ENCODE data around the gene MAP2K5.
A peak's percentile ranks its signal among the peaks of the same experiment; 100 is the strongest.

The MAP2K5 gene

DNA sequence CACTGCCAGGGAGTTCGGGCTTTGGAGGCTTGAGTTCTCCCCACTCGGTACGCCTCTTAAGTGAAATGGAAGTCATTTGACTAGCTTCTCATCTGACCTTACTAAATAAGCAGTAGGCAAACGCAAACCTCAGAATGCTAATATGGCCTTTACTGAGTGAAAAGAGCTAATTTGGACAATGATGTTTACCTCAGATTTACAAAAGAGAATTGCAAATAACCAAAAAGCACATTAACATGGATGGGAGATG, 298.9 kb downstream of the MAP2K5 start:
- TF ChIP-seq, protein P1, sequence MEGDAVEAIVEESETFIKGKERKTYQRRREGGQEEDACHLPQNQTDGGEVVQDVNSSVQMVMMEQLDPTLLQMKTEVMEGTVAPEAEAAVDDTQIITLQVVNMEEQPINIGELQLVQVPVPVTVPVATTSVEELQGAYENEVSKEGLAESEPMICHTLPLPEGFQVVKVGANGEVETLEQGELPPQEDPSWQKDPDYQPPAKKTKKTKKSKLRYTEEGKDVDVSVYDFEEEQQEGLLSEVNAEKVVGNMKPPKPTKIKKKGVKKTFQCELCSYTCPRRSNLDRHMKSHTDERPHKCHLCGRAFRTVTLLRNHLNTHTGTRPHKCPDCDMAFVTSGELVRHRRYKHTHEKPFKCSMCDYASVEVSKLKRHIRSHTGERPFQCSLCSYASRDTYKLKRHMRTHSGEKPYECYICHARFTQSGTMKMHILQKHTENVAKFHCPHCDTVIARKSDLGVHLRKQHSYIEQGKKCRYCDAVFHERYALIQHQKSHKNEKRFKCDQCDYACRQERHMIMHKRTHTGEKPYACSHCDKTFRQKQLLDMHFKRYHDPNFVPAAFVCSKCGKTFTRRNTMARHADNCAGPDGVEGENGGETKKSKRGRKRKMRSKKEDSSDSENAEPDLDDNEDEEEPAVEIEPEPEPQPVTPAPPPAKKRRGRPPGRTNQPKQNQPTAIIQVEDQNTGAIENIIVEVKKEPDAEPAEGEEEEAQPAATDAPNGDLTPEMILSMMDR (conservative IDR thresholded peaks at IDR 0.05; ENCODE audit: low read length), result no peak
- peak overlapping the region; percentile 96 for H3K4me3 ChIP-seq (ENCODE audit: low read length)
- DNase-seq (ENCODE audit: low read depth), result no peak

GRCh38 chr15:67843092-67843501, 300.6 kb downstream of the MAP2K5 start:
- H3K4me3 ChIP-seq (ENCODE audit: low read length), result no peak overlapping the region
- TF ChIP-seq, protein P1 (conservative IDR thresholded peaks at IDR 0.05; ENCODE audit: low read length), result no peak
- DNase-seq (ENCODE audit: low read depth), result no peak

DNA sequence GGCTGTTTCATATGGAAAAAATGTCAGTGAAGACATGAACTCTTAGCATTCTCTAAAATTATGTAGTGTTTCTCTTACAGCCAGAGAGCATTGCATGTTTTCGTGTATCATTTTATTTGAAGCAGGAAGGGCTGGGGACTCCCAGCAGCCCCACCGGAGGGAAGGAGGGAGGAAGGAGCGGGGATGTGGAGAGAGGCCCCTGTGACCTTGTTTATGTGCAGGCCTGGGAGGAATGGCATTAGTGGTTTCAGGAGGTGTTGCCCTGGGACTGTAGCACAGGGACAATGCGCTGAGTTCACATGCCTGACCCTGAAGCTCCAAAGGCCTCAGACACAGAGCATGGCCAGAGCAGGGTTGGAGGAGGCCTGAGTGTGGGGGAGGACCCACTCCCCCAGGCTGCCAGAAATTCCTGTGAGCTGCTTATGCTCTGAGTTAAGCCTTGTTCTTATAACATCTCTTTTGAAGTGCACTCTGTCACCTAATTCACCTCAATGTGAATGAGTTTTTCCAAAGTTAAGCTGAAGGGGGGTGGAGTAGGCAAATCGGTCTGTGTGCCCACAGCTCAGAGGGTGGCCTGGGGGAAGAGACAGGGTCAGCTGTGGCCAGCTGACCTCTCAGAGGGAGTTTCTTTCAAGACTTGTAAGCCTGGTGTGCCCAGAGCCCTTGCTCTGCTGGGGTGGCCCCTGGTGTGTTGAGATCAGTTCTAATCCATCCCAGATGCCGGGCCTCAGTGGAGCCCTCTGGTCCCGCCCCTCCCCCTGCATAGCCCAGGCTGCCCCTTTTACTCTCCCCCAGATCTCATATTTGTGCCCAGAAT, 301.3 kb downstream of the MAP2K5 start:
- no peak for DNase-seq (ENCODE audit: low read depth)
- no peak overlapping the region for H3K4me3 ChIP-seq (ENCODE audit: low read length)
- TF ChIP-seq, protein P1 (conservative IDR thresholded peaks at IDR 0.05; ENCODE audit: low read length), result no peak

- no peak overlapping the region for H3K4me3 ChIP-seq (ENCODE audit: low read length)
- no peak for DNase-seq (ENCODE audit: low read depth)
- TF ChIP-seq, protein P1 (conservative IDR thresholded peaks at IDR 0.05; ENCODE audit: low read length), result no peak
Observed at GRCh38 chr15:67845974-67846373, 303.5 kb downstream of the MAP2K5 start.

DNA sequence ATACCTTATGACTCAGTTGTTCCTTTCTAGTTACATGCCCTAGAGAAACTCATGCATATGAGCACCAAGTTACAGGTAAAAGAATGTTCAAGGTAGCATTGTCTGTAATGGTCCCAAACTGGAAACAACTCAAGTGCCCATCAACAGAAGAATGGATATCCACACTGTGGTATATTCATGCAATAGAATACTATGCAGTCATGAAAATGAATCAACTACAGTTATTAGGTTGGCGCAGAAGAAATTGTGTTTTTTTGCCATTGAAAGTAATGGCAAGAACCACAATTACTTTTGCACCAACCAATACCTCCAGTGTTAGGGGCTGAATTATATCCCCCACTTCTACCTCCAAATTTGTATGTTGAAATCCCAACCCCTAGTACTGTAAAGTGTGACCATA, 307.0 kb downstream of the MAP2K5 start:
- TF ChIP-seq, protein P1 (conservative IDR thresholded peaks at IDR 0.05; ENCODE audit: low read length), result no peak
- DNase-seq (ENCODE audit: low read depth), result no peak

GRCh38 chr15:67850336-67850735, 307.8 kb downstream of the MAP2K5 start:
- DNase-seq (ENCODE audit: low read depth), result no peak
- H3K4me3 ChIP-seq (ENCODE audit: low read length), result no peak overlapping the region
- TF ChIP-seq, protein P1 (conservative IDR thresholded peaks at IDR 0.05; ENCODE audit: low read length), result no peak

More for the DNA sequence above, 307.0 kb downstream of the MAP2K5 start:
- H3K4me3 ChIP-seq (ENCODE audit: low read length), result no peak overlapping the region

DNA sequence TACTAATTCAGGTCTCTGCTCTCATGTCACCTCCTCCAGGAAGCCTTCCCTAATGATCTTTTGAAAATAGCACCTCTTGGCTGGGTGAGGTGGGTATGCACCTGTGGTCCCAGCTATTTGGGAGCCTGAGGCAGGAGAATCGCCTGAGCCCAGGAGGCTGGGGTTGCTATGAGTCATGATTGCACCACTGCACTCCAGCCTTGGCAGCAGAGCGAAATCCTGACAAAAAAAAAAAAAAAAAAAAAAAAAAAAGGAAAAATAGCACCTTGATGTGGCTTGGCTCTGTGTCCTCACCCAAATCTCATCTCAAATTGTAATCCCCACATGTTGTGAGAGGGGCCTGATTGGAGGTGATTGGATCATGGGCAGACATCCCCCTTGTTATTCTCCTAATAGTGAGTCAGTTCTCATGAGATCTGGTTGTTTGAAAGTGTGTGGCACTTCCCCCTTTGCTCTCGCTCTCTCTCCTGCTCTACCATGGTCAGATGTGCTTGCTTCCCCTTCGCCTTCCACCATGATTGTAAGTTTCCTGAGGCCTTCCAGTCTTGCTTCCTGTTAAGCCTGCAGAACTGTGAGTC, 308.6 kb downstream of the MAP2K5 start:
- TF ChIP-seq, protein P1 (conservative IDR thresholded peaks at IDR 0.05; ENCODE audit: low read length), result no peak
- H3K4me3 ChIP-seq (ENCODE audit: low read length), result no peak overlapping the region
- DNase-seq (ENCODE audit: low read depth), result peak; percentile 30

Data from AG10803 (cell line).